NCI-H748 treated with DMSO at 0.1 percent for 48 hours (cell line): ENCODE results near the gene CXCL12.

ENCODE experiments used
- DNase-seq: peaks from one replicate; lab custom pipeline; 2025; lab: John Stamatoyannopoulos, UW

CXCL12 gene

GRCh38 chr10:44385026-44385695 lies at the start of gene CXCL12:
CXCL12 (minus strand) TSS chr10:44385097; CDS start chr10:44385005, 92 bp downstream.
- no peak for DNase-seq

- DNase-seq = no peak
Measured at GRCh38 chr10:44427479-44427878, 42.6 kb upstream of the CXCL12 start.

DNA sequence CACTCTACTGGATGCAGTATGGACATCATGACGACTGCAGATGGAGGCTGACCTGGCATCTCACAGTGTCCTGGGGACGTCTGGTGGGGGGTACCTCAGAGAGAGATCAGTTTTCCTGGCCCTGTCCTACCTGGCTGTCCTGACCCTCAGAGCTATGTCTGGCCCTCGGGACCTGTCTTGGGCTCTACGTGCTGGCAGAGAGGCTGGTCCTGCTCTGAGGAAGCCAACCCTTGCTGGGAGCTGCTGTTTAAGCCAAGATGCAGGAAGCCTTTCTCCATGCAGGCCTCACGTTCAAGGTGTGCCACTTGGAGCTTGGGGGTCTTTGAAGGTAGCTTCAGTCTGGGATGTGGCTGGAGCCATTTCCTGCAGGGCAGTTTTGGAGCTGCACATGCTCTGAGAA lies 42.1 kb upstream of the CXCL12 start:
- no peak for DNase-seq

- DNase-seq = no peak
Measured at GRCh38 chr10:44426247-44427034, 41.5 kb upstream of the CXCL12 start.

DNA sequence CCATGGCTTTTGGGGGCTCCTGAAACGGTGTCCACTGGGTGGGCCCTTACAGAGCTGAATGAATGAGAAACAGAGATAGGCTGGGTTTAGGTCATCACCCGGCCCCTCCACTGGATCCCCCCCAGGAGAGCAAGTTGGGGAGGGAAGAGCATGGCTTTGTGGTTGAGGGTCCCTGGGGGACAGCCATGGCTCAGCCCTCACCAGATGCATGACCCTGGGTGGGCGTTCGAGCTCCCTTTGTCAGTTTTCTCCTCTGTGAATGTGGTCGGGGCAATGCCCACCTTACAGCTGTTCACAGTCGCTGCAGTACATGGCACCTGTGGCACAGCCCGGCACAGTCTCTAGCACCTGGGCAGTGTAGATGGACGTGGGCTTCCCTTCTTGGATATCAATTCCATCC lies 40.6 kb upstream of the CXCL12 start:
- DNase-seq = no peak

DNA sequence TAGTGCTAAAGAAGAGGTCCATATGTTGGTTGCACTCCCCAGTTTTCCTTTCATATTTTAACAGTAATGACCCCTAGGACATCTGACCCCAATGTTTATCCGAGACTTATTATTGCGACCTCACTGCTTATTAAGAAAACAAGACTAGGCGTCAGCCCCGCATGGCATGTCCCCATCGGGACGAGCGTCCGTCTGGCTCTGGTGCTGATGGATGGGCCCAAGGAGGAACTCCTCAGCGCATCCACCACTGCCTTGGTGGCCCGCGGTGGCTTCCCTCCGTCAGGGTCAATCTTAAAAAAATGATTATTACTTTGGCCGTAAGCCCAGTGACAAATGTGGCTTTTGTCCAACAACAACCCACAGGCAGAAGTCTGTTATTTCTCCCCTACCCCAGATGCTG lies 40.1 kb upstream of the CXCL12 start:
- DNase-seq = no peak

- no peak for DNase-seq
Measured at GRCh38 chr10:44424298-44424697, 39.4 kb upstream of the CXCL12 start.

- DNase-seq = no peak
Measured at GRCh38 chr10:44422570-44423101, 37.7 kb upstream of the CXCL12 start.

DNA sequence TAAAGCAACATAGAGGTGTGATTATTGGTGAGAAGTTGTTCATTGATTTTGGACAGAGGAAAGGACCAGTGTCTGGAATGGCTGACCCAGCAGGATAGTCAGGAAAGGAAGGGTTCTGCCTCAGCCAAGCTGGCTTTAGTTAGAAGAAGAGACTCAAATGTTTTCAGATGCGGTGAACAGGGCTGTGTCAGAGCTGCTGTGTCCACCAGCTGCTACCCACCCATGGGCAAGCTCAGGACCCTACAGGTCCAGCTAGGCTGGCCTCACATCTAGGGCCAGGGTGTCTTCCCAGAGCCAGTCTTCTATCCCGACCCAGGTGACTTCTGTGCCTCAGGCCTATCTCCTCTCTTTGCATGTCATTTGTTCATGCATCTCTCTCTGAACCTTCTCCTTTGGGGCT lies 37.3 kb upstream of the CXCL12 start:
- DNase-seq = no peak

DNA sequence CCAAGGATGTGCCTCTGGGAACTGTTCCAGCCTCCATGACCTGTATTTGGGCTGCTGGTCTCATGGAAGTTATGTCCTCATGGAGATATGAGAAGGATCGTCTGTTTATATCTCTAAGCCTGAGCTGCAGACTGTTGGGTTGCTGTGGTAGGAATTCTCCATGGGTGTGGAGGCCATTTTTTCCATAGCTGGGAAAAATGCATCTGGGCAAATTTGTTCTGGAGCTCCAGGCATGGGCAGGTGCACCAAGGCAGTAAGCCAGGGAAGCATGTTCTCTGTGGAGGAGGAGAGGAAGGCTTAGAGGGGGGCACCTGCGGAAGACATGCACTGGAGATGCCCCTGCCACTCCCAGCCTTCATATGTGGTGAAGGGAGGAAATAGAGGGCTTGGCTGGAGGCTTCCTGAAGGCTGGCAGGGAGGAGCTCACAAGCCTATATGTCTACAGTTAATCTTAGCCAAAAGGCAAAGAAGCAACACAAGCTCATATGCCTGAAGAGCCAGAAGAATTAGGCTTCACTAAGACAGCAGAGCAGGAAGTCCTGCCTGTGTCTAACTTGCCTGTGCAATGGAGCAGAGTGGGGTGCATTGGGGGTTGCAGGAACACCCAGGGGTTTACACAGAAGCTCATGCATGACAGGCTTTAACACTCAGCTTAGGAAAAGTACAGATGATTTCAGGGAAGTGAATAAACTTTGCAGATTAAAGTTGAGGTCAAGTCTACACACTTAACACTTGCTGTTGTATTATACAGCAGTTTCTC lies 35.1 kb upstream of the CXCL12 start:
- DNase-seq = no peak

- DNase-seq = no peak
Measured at GRCh38 chr10:44418637-44419036, 33.7 kb upstream of the CXCL12 start.

DNA sequence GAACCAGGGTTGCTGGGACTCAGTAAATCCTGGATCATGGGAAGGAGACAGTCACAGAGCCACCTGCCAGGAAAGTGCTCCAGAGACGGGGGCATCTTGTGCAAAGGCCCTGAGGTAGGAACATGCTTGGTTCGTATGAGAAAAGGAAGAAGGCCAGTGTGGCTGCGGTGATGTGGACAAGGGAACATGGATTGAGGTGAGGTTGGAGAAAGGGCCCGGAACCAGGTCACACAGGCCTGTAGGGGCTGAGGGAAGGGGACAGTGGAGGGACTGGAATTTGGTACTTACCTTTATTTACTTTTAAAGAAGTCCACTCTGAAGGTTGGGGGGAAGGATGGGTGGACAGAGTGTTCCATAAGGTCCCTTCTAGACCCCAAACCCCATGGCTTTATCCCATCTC lies 32.9 kb upstream of the CXCL12 start:
- no peak for DNase-seq

- no peak for DNase-seq
Measured at GRCh38 chr10:44416936-44417335, 32.0 kb upstream of the CXCL12 start.

DNA sequence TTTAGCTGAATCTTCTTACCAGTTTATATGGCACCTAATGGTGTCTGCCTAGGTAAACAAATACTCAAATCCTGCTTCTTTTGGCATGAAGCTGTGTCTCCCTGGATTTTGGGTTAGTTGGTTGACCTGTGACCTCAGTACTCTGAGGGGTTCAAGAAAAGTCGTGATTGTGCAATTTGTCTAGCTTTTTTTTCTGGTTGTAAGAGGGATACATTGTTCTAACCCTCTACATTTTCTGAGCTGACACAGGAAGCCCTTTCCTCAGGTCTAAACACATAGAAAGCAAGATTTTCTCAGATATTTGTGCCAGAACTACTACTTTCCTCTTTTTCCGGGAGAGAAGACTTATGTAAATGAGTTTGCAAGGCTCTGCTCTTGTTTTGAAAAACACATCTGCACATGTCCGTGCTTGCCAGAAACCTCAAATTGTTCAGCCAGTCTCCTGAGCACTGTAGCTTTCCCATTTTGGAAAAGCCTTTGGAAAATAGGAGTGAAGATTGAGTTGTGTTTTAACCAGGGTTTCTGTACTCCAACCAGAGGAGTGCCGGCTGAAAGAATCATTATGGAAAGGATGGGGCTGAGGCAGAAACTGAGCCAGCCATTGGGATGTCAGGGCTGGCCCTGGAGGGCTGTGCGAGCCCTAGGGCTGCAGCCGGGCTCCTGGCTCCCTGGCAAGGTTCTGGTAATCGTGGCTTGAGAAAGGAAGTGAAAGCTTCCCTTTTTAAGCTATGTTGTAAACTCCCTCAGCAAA lies 31.3 kb upstream of the CXCL12 start:
- DNase-seq = no peak

DNA sequence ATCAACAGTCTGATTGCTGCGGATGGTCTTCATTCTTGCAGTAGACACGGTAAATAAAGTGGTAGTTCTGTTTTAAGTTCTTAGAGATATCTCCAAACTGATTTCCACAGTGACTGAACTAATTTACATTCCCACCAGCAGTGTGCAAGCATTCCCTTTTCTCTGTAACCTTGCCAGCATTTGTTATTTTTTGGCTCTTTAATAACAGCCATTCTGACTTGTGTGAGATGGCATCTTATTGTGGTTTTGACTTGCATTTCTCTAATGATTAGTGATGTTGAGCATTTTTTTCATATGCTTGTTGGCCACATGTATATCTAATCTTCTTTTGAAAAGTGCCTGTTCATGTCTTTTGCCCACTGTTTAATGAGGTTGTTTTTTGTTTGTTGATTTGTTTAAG lies 30.2 kb upstream of the CXCL12 start:
- no peak for DNase-seq

GRCh38 chr10:44413416-44413815 lies 28.5 kb upstream of the CXCL12 start:
- no peak for DNase-seq

GRCh38 chr10:44411251-44411650 lies 26.4 kb upstream of the CXCL12 start:
- no peak for DNase-seq

DNA sequence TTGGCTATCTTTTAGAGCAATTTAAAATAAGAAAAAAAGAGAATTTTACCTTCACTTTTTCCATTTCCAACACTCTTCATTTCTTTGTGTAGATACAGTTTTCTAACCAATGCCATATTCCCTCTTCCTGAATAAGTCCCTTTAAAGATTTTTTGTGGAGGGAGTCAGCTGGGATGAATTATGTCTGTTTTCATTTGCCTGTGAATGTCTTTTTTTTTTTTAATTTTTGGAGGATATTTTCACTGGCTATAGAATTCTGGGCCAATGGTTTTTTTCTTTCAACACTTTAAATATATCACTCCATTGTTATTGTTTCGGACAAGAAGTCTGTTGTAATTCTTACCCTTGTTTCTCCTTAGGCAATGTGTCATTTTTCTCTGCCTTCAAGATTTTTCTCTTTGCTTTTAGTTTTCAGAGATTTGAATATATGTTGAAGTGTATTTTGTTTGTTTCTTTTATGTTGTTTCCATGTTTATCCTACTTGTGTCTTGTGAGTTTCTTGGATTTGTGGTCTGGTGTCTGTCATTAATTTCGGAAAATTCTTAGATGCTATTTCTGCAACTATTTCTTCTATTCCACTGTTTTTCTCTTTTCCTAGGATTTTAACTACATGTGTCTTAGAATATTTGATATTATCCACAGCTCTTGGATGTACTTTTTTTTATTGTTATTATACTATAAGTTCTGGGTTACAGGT lies 20.0 kb upstream of the CXCL12 start:
- no peak for DNase-seq

GRCh38 chr10:44402465-44403195 lies 17.7 kb upstream of the CXCL12 start:
- no peak for DNase-seq

GRCh38 chr10:44400541-44400940 lies 15.6 kb upstream of the CXCL12 start:
- DNase-seq = no peak
